K562 (cell line): ENCODE data around the gene LENEP. TPM values are rescaled to one million over a fixed set of nuclear protein-coding genes. Genes with fewer than 3 reads are reported as not detected.

ENCODE experiments used
- ARID1B ChIP-seq: fragments of 450-650 bp; IDR thresholded peaks from 2 replicates; pipeline ENCODE4 v1.6.1; 2016; ENCODE audit warnings: antibody characterized with exemption, mild to moderate bottlenecking, inconsistent platforms
- ATF1 ChIP-seq, 2 experiments: fragments of 450-650 bp in 1 of 2; IDR thresholded peaks; 2 replicates each; pipeline ENCODE4 v1.6.1; 2016; ENCODE audit warnings: missing compliant biosample characterization in 1 of 2, missing genetic modification characterization in 1 of 2
- CBX8 ChIP-seq: fragments of 200-600 bp; sonication (generic); IDR thresholded peaks from 2 replicates; pipeline ENCODE4 v1.6.1; 2012; ENCODE audit warnings: borderline replicate concordance, mixed run types, low read depth, mild to moderate bottlenecking, moderate library complexity, mixed read lengths, low read length, control low read depth, inconsistent platforms; ENCODE audit not compliant: poor library complexity, severe bottlenecking; ENCODE audit errors: extremely low read depth
- NEUROD1 ChIP-seq: fragments of 150-350 bp; IDR thresholded peaks from 2 replicates; pipeline ENCODE4 v1.6.1; 2014; ENCODE audit warnings: borderline replicate concordance, low read length, low read depth; ENCODE audit not compliant: partially characterized antibody
- NFYB ChIP-seq: IDR thresholded peaks from 2 replicates; pipeline ENCODE4 v1.6.1; 2011; ENCODE audit warnings: mild to moderate bottlenecking, moderate library complexity; ENCODE audit not compliant: insufficient read length; ENCODE audit errors: extremely low read depth
- NONO ChIP-seq, 2 experiments: fragments of 200-400 bp in 1 of 2; fragments of 450-650 bp in 1 of 2; formaldehyde crosslinking in 1 of 2; IDR thresholded peaks; 2 replicates each; pipeline ENCODE4 v1.6.1; 2017; ENCODE audit warnings: low read depth in 2 of 2, mild to moderate bottlenecking in 2 of 2, moderate library complexity in 2 of 2, low read length in 1 of 2
- PYGO2 ChIP-seq: fragments of 450-650 bp; IDR thresholded peaks from 2 replicates; pipeline ENCODE4 v1.6.1; 2016; ENCODE audit warnings: mild to moderate bottlenecking, missing genetic modification characterization, moderate library complexity, missing compliant biosample characterization
- RCOR1 ChIP-seq, 2 experiments: IDR thresholded peaks; 2 replicates each; pipeline ENCODE4 v1.6.1; 2012; ENCODE audit warnings: low read depth in 2 of 2, low read length in 2 of 2, borderline replicate concordance in 1 of 2, improper control_type of control experiment in 1 of 2
- SMAD1 ChIP-seq: fragments of 150-350 bp; IDR thresholded peaks from 2 replicates; pipeline ENCODE4 v1.6.1; 2014; ENCODE audit warnings: low read length, low read depth; ENCODE audit not compliant: partially characterized antibody
- SMC3 ChIP-seq: conservative IDR thresholded peaks from 2 replicates; pipeline ENCODE4 v1.6.1; 2011; ENCODE audit warnings: low read depth, low read length, improper control_type of control experiment; ENCODE audit not compliant: insufficient read depth
- TOE1 ChIP-seq, 2 experiments: fragments of 450-650 bp in 1 of 2; sonication (generic) in 1 of 2; formaldehyde crosslinking in 1 of 2; IDR thresholded peaks; 2 replicates each; pipeline versions ENCODE4 v1.7.1 to v1.8.0; 2016 to 2022; ENCODE audit warnings: borderline replicate concordance in 2 of 2, mild to moderate bottlenecking in 2 of 2, antibody characterized with exemption in 1 of 2, inconsistent platforms in 1 of 2, low read depth in 1 of 2, missing genetic modification reagents in 1 of 2, moderate library complexity in 1 of 2
- ZBTB8A ChIP-seq: fragments of 450-650 bp; IDR thresholded peaks from 2 replicates; pipeline ENCODE4 v1.6.1; 2018; ENCODE audit warnings: mild to moderate bottlenecking, moderate library complexity; ENCODE audit not compliant: partially characterized antibody
- ZNF316 ChIP-seq: fragments of 450-650 bp; IDR thresholded peaks from 2 replicates; pipeline ENCODE4 v1.6.1; 2016
- polyA plus RNA-seq, 8 experiments: library from polyadenylated mRNA; depleted of rRNA in 4 of 8; stranded (reverse) in 5 of 8; unstranded in 3 of 8; fragments of >200 nt; fragmentation: Nextera tagmentation in 2 of 8; fragmentation: Illumina TruSeq in 1 of 8; extraction: Ambion mirVana in 2 of 8; extraction: Trizol in 1 of 8; gene quantifications; 2 replicates each; pipeline versions ENCODE4 v1.2.1 to v1.2.3, GENCODE V29; 2011 to 2014; ENCODE audit warnings: inconsistent platforms in 1 of 8, missing spikeins in 1 of 8
- total RNA-seq, 7 experiments: library from RNA; depleted of rRNA in 6 of 7; stranded (reverse); fragments of >200 nt in 6 of 7; fragmentation: Illumina TruSeq in 2 of 7; extraction: Trizol in 2 of 7; gene quantifications; 2 replicates each; pipeline versions ENCODE4 v1.2.1 to v1.2.3, GENCODE V29; 2011 to 2021; ENCODE audit warnings: low replicate concordance in 1 of 7
- TF ChIP-seq, protein P1 (sequence below), 2 experiments: fragments of 150-350 bp in 1 of 2; IDR thresholded peaks; 2 replicates each; pipeline ENCODE4 v1.6.1; 2012 to 2016; ENCODE audit warnings: low read depth in 2 of 2, low read length in 2 of 2, mild to moderate bottlenecking in 1 of 2, moderate library complexity in 1 of 2
- TF ChIP-seq, protein P2 (sequence below): sonication (generic); formaldehyde crosslinking; IDR thresholded peaks from 2 replicates; pipeline ENCODE4 v1.8.1; 2023; ENCODE audit warnings: mild to moderate bottlenecking, missing genetic modification reagents
- TF ChIP-seq, protein P3 (sequence below): fragments of 450-650 bp; IDR thresholded peaks from 2 replicates; pipeline ENCODE4 v1.6.1; 2016; ENCODE audit warnings: antibody characterized with exemption

Gene LENEP
- total and polyA plus RNA-seq, 9 of the 15 experiments (the other 6 are each of a cell fraction or from before 2014, with no cell fraction given), result 0.23 to 0.87 (median 0.67) TPM; not detected in 5

DNA sequence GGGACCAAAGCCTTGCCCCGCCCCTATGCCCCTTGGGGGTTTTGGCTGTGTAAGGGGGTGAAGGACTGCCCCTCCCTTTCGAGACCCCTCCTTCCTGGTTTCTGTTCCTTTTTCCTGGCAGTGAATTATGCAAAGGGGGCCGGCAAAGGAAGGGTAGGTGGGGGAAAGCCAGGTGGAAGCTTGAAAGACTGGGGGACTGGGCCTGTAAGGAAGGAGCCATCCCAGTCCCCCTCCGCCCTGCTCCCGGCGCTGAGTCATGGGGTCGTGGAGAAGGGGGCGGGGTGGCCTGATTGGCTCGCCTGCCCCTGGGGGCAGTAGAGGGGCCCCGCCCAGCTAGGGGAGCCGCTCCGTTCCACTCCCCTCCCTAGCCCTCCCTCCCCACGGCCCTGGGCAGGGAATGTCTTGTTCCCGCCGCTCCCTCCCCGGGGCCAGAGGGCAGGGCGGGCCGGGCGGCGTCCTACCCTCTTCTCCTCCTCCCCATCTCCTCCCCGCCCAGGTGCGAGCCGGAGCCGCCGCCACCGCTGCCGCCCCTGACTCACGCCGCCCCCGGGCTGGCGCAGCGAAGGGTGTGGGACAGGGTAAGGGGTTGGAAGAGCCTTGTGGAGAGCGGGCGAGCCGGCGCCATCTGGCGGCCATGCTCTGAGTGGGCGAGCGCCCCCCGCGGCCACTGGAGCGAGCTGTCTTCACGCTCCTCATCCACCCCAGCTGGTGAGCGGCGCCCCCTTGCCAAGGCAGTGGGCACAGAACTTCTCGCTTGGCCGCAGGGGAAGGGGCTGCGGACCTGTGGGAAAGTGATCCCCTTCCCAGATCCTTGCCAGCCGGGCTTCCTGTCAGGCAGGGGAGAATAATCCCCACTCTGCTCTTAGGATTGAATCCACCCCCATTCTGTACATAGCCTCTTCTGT lies 23.9 kb downstream of the LENEP start (continued):
- TF ChIP-seq, protein P1, sequence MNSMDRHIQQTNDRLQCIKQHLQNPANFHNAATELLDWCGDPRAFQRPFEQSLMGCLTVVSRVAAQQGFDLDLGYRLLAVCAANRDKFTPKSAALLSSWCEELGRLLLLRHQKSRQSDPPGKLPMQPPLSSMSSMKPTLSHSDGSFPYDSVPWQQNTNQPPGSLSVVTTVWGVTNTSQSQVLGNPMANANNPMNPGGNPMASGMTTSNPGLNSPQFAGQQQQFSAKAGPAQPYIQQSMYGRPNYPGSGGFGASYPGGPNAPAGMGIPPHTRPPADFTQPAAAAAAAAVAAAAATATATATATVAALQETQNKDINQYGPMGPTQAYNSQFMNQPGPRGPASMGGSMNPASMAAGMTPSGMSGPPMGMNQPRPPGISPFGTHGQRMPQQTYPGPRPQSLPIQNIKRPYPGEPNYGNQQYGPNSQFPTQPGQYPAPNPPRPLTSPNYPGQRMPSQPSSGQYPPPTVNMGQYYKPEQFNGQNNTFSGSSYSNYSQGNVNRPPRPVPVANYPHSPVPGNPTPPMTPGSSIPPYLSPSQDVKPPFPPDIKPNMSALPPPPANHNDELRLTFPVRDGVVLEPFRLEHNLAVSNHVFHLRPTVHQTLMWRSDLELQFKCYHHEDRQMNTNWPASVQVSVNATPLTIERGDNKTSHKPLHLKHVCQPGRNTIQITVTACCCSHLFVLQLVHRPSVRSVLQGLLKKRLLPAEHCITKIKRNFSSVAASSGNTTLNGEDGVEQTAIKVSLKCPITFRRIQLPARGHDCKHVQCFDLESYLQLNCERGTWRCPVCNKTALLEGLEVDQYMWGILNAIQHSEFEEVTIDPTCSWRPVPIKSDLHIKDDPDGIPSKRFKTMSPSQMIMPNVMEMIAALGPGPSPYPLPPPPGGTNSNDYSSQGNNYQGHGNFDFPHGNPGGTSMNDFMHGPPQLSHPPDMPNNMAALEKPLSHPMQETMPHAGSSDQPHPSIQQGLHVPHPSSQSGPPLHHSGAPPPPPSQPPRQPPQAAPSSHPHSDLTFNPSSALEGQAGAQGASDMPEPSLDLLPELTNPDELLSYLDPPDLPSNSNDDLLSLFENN (IDR thresholded peaks at IDR 0.05; ENCODE audit: low read depth in 2 of 2, low read length in 2 of 2), result 0 out of 4 replicates have a peak, but pooled peaks of 1 of the 2 experiments have one; percentile 20
- TF ChIP-seq ARID1B, result peak; percentile 60
- no peak for TF ChIP-seq NFYB
- TF ChIP-seq PYGO2 (tag), result no peak
- TF ChIP-seq, protein P2, sequence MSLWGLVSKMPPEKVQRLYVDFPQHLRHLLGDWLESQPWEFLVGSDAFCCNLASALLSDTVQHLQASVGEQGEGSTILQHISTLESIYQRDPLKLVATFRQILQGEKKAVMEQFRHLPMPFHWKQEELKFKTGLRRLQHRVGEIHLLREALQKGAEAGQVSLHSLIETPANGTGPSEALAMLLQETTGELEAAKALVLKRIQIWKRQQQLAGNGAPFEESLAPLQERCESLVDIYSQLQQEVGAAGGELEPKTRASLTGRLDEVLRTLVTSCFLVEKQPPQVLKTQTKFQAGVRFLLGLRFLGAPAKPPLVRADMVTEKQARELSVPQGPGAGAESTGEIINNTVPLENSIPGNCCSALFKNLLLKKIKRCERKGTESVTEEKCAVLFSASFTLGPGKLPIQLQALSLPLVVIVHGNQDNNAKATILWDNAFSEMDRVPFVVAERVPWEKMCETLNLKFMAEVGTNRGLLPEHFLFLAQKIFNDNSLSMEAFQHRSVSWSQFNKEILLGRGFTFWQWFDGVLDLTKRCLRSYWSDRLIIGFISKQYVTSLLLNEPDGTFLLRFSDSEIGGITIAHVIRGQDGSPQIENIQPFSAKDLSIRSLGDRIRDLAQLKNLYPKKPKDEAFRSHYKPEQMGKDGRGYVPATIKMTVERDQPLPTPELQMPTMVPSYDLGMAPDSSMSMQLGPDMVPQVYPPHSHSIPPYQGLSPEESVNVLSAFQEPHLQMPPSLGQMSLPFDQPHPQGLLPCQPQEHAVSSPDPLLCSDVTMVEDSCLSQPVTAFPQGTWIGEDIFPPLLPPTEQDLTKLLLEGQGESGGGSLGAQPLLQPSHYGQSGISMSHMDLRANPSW (CRISPR knock-in tag), result no peak
- peak; percentile 62; the same call in 1 of the 2 replicates for TF ChIP-seq TOE1 (IDR thresholded peaks at IDR 0.05; ENCODE audit: borderline replicate concordance)
- 0 out of 2 replicates have a peak, but pooled peaks have one; percentile 29 for TF ChIP-seq TOE1 (CRISPR knock-in tag; IDR thresholded peaks at IDR 0.05; ENCODE audit: borderline replicate concordance, low read depth)
- peak; percentile 62 for TF ChIP-seq NEUROD1
- TF ChIP-seq SMAD1, result no peak
- TF ChIP-seq RCOR1 (IDR thresholded peaks at IDR 0.05; ENCODE audit: borderline replicate concordance in 1 of 2, low read depth in 2 of 2, low read length in 2 of 2), result peak in 1 of 2 experiments; percentile 23; a peak in 1 of 4 replicates
- TF ChIP-seq ZBTB8A, result no peak
- TF ChIP-seq ZNF316, result peak; percentile 65
- TF ChIP-seq SMC3, result peak; percentile 92
- TF ChIP-seq CBX8, result no peak
- no peak for TF ChIP-seq ATF1 (CRISPR knock-in tag; IDR thresholded peaks at IDR 0.05)
- peak; percentile 67 for TF ChIP-seq ATF1 (tag; IDR thresholded peaks at IDR 0.05)
- TF ChIP-seq NONO (IDR thresholded peaks at IDR 0.05; ENCODE audit: low read depth in 2 of 2, low read length in 1 of 2), result peak in 1 of 2 experiments; percentile 70; a peak in 1 of 4 replicates
- TF ChIP-seq, protein P3, sequence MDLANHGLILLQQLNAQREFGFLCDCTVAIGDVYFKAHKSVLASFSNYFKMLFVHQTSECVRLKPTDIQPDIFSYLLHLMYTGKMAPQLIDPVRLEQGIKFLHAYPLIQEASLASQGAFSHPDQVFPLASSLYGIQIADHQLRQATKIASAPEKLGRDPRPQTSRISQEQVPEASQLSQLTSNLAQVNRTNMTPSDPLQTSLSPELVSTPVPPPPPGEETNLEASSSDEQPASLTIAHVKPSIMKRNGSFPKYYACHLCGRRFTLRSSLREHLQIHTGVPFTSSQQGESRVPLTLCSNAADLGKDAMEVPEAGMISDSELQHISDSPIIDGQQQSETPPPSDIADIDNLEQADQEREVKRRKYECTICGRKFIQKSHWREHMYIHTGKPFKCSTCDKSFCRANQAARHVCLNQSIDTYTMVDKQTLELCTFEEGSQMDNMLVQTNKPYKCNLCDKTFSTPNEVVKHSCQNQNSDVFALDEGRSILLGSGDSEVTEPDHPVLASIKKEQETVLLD, result peak; percentile 63; the same call in 1 of the 2 replicates
